ENCODE measurements around the gene PACC1.

The PACC1 gene

GRCh38 chr1:212414328-212415106 lies at the start of gene PACC1:
PACC1 (minus strand) TSS chr1:212414886; CDS start chr1:212414757, 129 bp downstream.
- H3K9me3 Mint-ChIP-seq (ENCODE audit: low read depth): no peaks in the 10 kb centered on the region
- H3K27ac Mint-ChIP-seq: peak within 1 kb of the TSS; percentile 95
- peak within 1 kb of the TSS; percentile 99 for H3K4me3 Mint-ChIP-seq
- H3K4me1 Mint-ChIP-seq (ENCODE audit: low read depth): peaks cover 39% of the 10 kb centered on the region
- peaks cover 8% of the 10 kb centered on the region for H3K36me3 Mint-ChIP-seq
- H3K27me3 Mint-ChIP-seq: no peaks in the 10 kb centered on the region

- no peaks in the 10 kb centered on the region for H3K9me3 Mint-ChIP-seq (ENCODE audit: low read depth)
- H3K4me1 Mint-ChIP-seq (ENCODE audit: low read depth): no peaks in the 10 kb centered on the region
- no peak overlapping the region for H3K4me3 Mint-ChIP-seq
- H3K27ac Mint-ChIP-seq: no peak overlapping the region
- H3K27me3 Mint-ChIP-seq: no peaks in the 10 kb centered on the region
- H3K36me3 Mint-ChIP-seq: no peaks in the 10 kb centered on the region
Observed at GRCh38 chr1:212463565-212464285, 49.0 kb upstream of the PACC1 start.

DNA sequence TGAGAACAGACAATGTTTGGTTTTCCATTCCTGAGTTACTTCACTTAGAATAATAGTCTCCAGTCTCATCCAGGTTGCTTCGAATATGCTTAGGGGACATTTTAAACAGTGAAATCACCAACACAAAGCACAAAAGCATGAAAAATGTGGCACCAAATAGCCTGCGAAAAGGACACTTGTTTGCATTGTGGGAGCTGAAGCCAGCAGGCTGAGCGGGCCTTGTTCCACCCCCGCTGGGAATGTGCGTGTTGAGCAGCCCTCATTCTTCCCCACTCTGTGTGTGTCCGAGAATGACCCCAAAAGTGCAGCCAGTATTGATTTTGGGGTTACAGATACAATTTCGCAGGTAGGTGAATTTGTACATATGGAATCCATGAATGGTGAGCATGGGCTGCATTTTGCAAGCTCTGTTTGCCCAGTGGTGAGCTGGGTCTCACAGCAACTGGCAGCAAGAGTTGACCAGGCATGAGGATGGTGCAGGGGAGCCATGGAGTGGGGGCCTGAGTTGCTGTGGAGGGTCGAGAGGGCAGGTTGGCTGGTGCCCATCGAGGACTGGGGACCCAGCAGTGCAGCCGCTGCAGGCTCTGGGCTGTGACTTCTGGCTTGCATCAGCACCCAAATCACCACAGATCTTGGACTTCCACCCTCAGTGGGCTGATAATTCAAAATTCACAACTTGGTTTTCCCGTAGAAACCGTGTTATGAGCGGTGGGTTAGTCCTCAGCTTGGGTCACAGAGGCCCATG lies 47.4 kb upstream of the PACC1 start:
- Mint-ChIP-seq H3K9me3 (ENCODE audit: low read depth) (no peaks in the 10 kb centered on the region), H3K4me1 (ENCODE audit: low read depth) (no peaks in the 10 kb centered on the region), H3K27me3 (no peaks in the 10 kb centered on the region), H3K4me3 (no peak overlapping the region), H3K27ac (no peak overlapping the region), H3K36me3 (no peaks in the 10 kb centered on the region)

- H3K9me3 Mint-ChIP-seq (ENCODE audit: low read depth): no peaks in the 10 kb centered on the region
- H3K36me3 Mint-ChIP-seq: no peaks in the 10 kb centered on the region
- no peaks in the 10 kb centered on the region for H3K27me3 Mint-ChIP-seq
- no peaks in the 10 kb centered on the region for H3K4me1 Mint-ChIP-seq (ENCODE audit: low read depth)
- H3K27ac Mint-ChIP-seq: no peak overlapping the region
- H3K4me3 Mint-ChIP-seq: no peak overlapping the region
Observed at GRCh38 chr1:212460376-212460775, 45.7 kb upstream of the PACC1 start.

- H3K27me3 Mint-ChIP-seq: no peaks in the 10 kb centered on the region
- no peak overlapping the region for H3K4me3 Mint-ChIP-seq
- H3K27ac Mint-ChIP-seq: no peak overlapping the region
- no peaks in the 10 kb centered on the region for H3K36me3 Mint-ChIP-seq
- H3K4me1 Mint-ChIP-seq (ENCODE audit: low read depth): no peaks in the 10 kb centered on the region
- no peaks in the 10 kb centered on the region for H3K9me3 Mint-ChIP-seq (ENCODE audit: low read depth)
Observed at GRCh38 chr1:212459656-212460055, 45.0 kb upstream of the PACC1 start.

- Mint-ChIP-seq H3K9me3 (ENCODE audit: low read depth) (no peaks in the 10 kb centered on the region), H3K4me1 (ENCODE audit: low read depth) (no peaks in the 10 kb centered on the region), H3K27ac (no peak overlapping the region), H3K36me3 (no peaks in the 10 kb centered on the region), H3K4me3 (no peak overlapping the region), H3K27me3 (no peaks in the 10 kb centered on the region)
Observed at GRCh38 chr1:212458817-212459216, 44.1 kb upstream of the PACC1 start.

DNA sequence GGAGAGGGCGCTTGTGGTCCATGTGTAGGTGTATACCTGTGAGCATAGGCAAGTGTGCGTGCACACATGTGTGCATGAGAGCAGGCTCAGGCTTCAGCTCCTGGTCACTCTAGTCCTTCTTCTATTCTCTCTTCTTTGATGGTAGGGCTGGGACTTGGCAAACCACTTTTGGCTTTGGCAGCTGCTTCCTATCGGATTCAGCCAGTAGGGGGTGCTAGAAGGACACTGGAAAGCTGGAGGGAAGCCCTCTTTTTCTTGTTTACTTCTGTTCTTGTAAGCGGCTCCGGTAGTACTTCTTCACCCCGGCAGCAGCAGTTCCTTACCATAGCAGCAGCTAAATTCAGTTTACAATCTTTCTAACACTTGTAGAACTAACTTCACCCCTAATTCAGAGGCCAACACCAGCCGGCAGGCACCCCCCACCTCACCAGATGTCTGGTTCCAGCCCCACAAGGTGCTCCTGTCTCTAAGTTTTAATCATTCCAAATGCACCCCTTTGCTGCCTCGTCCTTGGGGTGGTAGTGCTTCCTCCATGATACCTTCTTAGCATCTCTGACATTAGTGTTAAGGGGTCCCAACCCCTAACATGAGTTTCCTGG lies 43.2 kb upstream of the PACC1 start:
- Mint-ChIP-seq H3K36me3 (no peaks in the 10 kb centered on the region), H3K4me3 (no peak overlapping the region), H3K27me3 (no peaks in the 10 kb centered on the region), H3K27ac (no peak overlapping the region), H3K4me1 (ENCODE audit: low read depth) (no peaks in the 10 kb centered on the region), H3K9me3 (ENCODE audit: low read depth) (no peaks in the 10 kb centered on the region)

DNA sequence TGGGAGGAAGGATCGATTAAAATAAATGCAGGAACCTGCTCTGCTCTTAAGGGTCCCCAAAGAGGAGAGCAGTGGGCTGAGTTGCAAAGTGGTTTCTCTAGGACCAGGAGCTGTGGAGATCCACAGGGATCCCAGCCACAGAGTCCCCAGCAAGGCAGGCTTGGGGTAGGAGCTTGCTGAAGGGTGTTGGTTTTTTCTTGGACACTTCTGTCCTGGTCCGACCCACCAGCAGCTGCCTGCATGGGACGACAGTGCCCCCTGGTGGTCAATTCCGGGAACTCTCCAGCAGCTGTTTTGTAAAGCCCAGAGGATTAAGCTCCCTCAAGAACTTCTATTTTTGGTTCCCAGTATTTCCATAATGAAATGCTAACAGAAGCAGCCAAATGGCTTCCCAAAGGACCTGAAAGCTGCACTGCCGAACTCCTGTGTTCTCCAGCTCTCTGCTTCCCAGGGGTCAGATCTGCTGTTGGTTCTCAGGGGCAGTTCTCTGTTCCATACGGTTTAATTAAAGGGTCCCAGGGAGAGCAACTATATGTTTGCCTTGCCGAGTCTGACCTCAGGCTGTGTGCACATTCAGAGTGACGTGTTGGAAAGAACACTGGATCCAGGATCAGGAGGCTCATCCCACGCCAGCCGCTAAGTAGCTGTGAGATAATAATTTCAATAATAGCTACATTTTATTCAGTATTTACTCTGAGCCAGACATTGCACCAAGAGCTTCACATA lies 41.3 kb upstream of the PACC1 start:
- no peaks in the 10 kb centered on the region for H3K4me1 Mint-ChIP-seq (ENCODE audit: low read depth)
- no peak overlapping the region for H3K27ac Mint-ChIP-seq
- H3K36me3 Mint-ChIP-seq: no peaks in the 10 kb centered on the region
- no peaks in the 10 kb centered on the region for H3K27me3 Mint-ChIP-seq
- H3K4me3 Mint-ChIP-seq: no peak overlapping the region
- H3K9me3 Mint-ChIP-seq (ENCODE audit: low read depth): no peaks in the 10 kb centered on the region

DNA sequence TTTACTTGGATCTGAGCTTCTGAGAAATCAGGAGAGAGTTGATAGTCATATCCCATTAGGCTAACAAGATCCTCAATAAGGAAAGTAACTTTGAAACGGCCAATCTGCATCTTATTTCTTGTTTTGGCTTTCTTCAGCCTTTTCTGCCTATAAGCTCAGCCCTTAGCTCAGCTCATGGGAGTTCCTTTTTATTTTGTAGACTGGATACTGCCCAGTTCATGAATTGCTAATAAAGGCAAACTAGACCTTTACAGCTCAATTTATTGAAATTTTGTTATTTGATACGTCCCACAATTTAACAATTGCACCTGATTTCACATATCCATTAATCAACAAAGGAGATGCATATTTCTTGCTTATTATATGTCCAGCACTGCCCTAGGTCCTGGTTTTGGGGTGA lies 40.7 kb upstream of the PACC1 start:
- H3K36me3 Mint-ChIP-seq: no peaks in the 10 kb centered on the region

DNA sequence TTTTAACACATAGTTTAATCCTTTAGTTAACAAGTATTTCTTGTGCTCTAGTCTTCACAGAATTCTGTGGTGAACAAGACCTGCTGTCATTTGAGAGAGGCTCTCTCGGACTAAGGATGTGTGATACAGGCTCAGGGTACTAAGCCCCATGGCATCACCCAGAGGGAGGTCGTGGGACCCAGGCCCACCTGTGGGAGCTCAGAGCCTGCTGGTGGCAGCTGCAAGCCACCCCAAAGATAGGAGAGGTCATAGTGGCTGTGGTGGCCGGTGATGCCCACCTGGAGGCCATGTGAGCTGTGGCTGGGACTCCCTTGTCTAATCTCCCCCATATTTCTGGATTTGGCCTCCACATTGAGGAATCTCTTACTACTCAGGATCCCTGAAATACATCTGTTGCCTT lies 40.1 kb upstream of the PACC1 start:
- Mint-ChIP-seq H3K9me3 (ENCODE audit: low read depth) (no peaks in the 10 kb centered on the region), H3K27me3 (no peaks in the 10 kb centered on the region), H3K36me3 (no peaks in the 10 kb centered on the region), H3K4me3 (no peak overlapping the region), H3K4me1 (ENCODE audit: low read depth) (no peaks in the 10 kb centered on the region), H3K27ac (no peak overlapping the region)

More for the DNA sequence above, 40.7 kb upstream of the PACC1 start:
- no peaks in the 10 kb centered on the region for H3K27me3 Mint-ChIP-seq
- H3K4me3 Mint-ChIP-seq: no peak overlapping the region
- no peaks in the 10 kb centered on the region for H3K4me1 Mint-ChIP-seq (ENCODE audit: low read depth)
- no peaks in the 10 kb centered on the region for H3K9me3 Mint-ChIP-seq (ENCODE audit: low read depth)
- no peak overlapping the region for H3K27ac Mint-ChIP-seq

DNA sequence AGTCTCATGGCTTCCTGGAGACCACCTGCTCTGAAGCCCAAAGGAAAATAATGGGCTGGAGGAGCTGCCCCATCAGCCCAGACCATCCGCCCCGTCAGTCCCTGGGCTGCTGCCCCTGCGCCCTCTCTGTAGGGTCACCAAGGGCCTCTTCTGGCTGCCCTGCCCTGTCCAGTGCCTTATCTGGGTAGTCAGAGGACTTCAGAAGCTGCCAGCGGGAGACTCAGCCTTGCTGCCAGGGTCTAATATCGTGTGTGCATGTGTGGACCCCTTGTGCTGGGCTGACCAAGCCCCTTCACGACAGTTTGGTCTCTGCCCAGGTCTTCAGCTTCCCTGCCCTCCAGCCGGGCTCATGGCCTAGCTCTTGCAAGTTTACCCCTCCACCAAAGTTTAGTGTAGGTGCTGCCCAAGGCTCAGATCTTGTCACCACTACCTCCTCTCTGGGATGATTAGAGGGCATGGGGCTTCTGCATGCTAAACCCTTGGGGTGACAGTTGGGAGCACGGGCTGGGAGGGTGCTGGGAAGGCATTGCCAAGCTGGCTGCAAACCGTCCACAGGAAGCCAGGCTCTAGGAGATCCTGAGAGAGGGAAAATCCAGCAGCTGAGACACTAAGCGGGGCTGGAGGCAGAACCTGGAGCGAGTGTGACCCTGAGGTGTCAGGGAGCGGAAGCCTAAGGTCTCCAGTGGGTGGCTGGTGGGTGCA lies 38.6 kb upstream of the PACC1 start:
- Mint-ChIP-seq H3K9me3 (ENCODE audit: low read depth) (no peaks in the 10 kb centered on the region), H3K4me3 (no peak overlapping the region), H3K36me3 (no peaks in the 10 kb centered on the region), H3K27ac (no peak overlapping the region), H3K27me3 (no peaks in the 10 kb centered on the region), H3K4me1 (ENCODE audit: low read depth) (no peaks in the 10 kb centered on the region)

- no peak overlapping the region for H3K4me3 Mint-ChIP-seq
- H3K9me3 Mint-ChIP-seq (ENCODE audit: low read depth): no peaks in the 10 kb centered on the region
- H3K27me3 Mint-ChIP-seq: no peaks in the 10 kb centered on the region
- no peaks in the 10 kb centered on the region for H3K4me1 Mint-ChIP-seq (ENCODE audit: low read depth)
- no peaks in the 10 kb centered on the region for H3K36me3 Mint-ChIP-seq
- H3K27ac Mint-ChIP-seq: no peak overlapping the region
Observed at GRCh38 chr1:212452323-212453155, 37.9 kb upstream of the PACC1 start.

All from activated naive CD8-positive, alpha-beta T cell (primary cell).